MM.1S (cell line): ENCODE results near the gene FAM83G.

ENCODE experiments used
- DNase-seq: peaks from one replicate; pipeline ENCODE4 v3.0.0-alpha.2; 2015
- H2AFZ ChIP-seq: fragments of 300-600 bp; sonication (generic); 2 replicates; pipeline ENCODE4 v1.6.0; 2016; ENCODE audit warnings: antibody characterized with exemption, low read length
- H3F3A ChIP-seq: fragments of 300-600 bp; sonication (generic); 2 replicates; pipeline ENCODE4 v1.6.1; 2016; ENCODE audit warnings: mild to moderate bottlenecking, antibody characterized with exemption, low read length, moderate library complexity, mixed read lengths; ENCODE audit not compliant: insufficient read depth
- H3K27ac ChIP-seq: fragments of 300-600 bp; sonication (generic); 2 replicates; pipeline ENCODE4 v1.5.1; 2016; ENCODE audit warnings: mild to moderate bottlenecking, low read length
- H3K27me3 ChIP-seq: fragments of 300-600 bp; sonication (generic); replicated peaks from 2 replicates; pipeline ENCODE4 v1.6.0; 2016; ENCODE audit warnings: low read length; ENCODE audit not compliant: insufficient read depth
- H3K36me3 ChIP-seq: fragments of 300-600 bp; sonication (generic); replicated peaks from 2 replicates; pipeline ENCODE4 v1.6.1; 2016; ENCODE audit warnings: mild to moderate bottlenecking, low read length, mixed read lengths; ENCODE audit not compliant: insufficient read depth
- H3K4me1 ChIP-seq: fragments of 300-600 bp; sonication (generic); 2 replicates; pipeline ENCODE4 v1.6.1; 2016; ENCODE audit warnings: low read length, mixed read lengths
- H3K4me2 ChIP-seq: fragments of 300-600 bp; sonication (generic); 2 replicates; pipeline ENCODE4 v1.6.0; 2016; ENCODE audit warnings: low read depth, low read length
- H3K4me3 ChIP-seq: fragments of 300-600 bp; sonication (generic); 2 replicates; pipeline ENCODE4 v1.5.1; 2016; ENCODE audit warnings: low read length, mixed read lengths
- H3K79me2 ChIP-seq: fragments of 300-600 bp; sonication (generic); 2 replicates; pipeline ENCODE4 v1.6.1; 2016; ENCODE audit warnings: mixed run types, low read length, mixed read lengths
- H3K9ac ChIP-seq: fragments of 300-600 bp; sonication (generic); 2 replicates; pipeline ENCODE4 v1.6.1; 2016; ENCODE audit warnings: low read length, mixed read lengths
- H3K9me2 ChIP-seq: fragments of 300-600 bp; sonication (generic); replicated peaks from 2 replicates; pipeline ENCODE4 v1.6.1; 2016; ENCODE audit warnings: mild to moderate bottlenecking, low read length, mixed read lengths; ENCODE audit not compliant: insufficient read depth
- H3K9me3 ChIP-seq: fragments of 300-600 bp; sonication (generic); replicated peaks from 2 replicates; pipeline ENCODE4 v1.6.1; 2016; ENCODE audit warnings: mild to moderate bottlenecking, low read length, mixed read lengths; ENCODE audit not compliant: insufficient read depth
- H4K20me1 ChIP-seq: fragments of 300-600 bp; sonication (generic); 2 replicates; pipeline ENCODE4 v1.6.1; 2016; ENCODE audit warnings: mild to moderate bottlenecking, low read length, moderate library complexity, mixed read lengths; ENCODE audit not compliant: insufficient read depth
- EZH2 ChIP-seq: fragments of 300-600 bp; sonication (generic); optimal IDR thresholded peaks from 2 replicates; pipeline ENCODE3; 2017; ENCODE audit warnings: low read depth, mild to moderate bottlenecking, antibody characterized with exemption, low read length, mixed read lengths
- EZH2phosphoT487 ChIP-seq: fragments of 300-600 bp; sonication (generic); IDR thresholded peaks from 2 replicates; pipeline ENCODE4 v1.6.1; 2018; ENCODE audit warnings: antibody characterized with exemption, low read length
- TF ChIP-seq, protein P1 (sequence below): fragments of 300-600 bp; sonication (generic); IDR thresholded peaks from 2 replicates; pipeline ENCODE4 v1.5.1; 2016; ENCODE audit warnings: antibody characterized with exemption, low read length, mixed read lengths

The FAM83G gene

GRCh38 chr17:19006698-19007097 is 2.1 kb upstream of the FAM83G start:
- H3K4me1 ChIP-seq, result peaks cover 13% of the 10 kb centered on the region
- no peaks in the 10 kb centered on the region for H3K9me2 ChIP-seq
- TF ChIP-seq, protein P1, sequence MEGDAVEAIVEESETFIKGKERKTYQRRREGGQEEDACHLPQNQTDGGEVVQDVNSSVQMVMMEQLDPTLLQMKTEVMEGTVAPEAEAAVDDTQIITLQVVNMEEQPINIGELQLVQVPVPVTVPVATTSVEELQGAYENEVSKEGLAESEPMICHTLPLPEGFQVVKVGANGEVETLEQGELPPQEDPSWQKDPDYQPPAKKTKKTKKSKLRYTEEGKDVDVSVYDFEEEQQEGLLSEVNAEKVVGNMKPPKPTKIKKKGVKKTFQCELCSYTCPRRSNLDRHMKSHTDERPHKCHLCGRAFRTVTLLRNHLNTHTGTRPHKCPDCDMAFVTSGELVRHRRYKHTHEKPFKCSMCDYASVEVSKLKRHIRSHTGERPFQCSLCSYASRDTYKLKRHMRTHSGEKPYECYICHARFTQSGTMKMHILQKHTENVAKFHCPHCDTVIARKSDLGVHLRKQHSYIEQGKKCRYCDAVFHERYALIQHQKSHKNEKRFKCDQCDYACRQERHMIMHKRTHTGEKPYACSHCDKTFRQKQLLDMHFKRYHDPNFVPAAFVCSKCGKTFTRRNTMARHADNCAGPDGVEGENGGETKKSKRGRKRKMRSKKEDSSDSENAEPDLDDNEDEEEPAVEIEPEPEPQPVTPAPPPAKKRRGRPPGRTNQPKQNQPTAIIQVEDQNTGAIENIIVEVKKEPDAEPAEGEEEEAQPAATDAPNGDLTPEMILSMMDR, result no peak
- no peak for TF ChIP-seq EZH2
- TF ChIP-seq EZH2phosphoT487, result no peak
- no peaks in the 10 kb centered on the region; the same call in 1 of the 2 replicates for H4K20me1 ChIP-seq
- H3K36me3 ChIP-seq, result no peaks in the 10 kb centered on the region
- DNase-seq, result no peak
- H3K4me2 ChIP-seq, result no peak overlapping the region
- H2AFZ ChIP-seq, result no peak overlapping the region
- no peaks in the 10 kb centered on the region for H3K27me3 ChIP-seq
- H3K9ac ChIP-seq, result no peak overlapping the region
- H3K9me3 ChIP-seq, result no peaks in the 10 kb centered on the region
- H3K4me3 ChIP-seq, result no peak overlapping the region
- H3K27ac ChIP-seq, result no peak overlapping the region
- H3K79me2 ChIP-seq, result peaks cover 19% of the 10 kb centered on the region
- H3F3A ChIP-seq, result peaks cover 11% of the 10 kb centered on the region; the same call in 1 of the 2 replicates

- peaks cover 26% of the 10 kb centered on the region for H3K79me2 ChIP-seq
- H3K9me2 ChIP-seq, result no peaks in the 10 kb centered on the region
- H3K27ac ChIP-seq, result no peak overlapping the region
- H3K4me1 ChIP-seq, result peaks cover 13% of the 10 kb centered on the region
- H3F3A ChIP-seq, result peaks cover 11% of the 10 kb centered on the region; the same call in 1 of the 2 replicates
- DNase-seq, result no peak
- H3K27me3 ChIP-seq, result no peaks in the 10 kb centered on the region
- H3K9ac ChIP-seq, result no peak overlapping the region
- no peak overlapping the region for H2AFZ ChIP-seq
- no peak for TF ChIP-seq EZH2
- TF ChIP-seq, protein P1, result no peak
- no peak for TF ChIP-seq EZH2phosphoT487
- no peaks in the 10 kb centered on the region for H3K36me3 ChIP-seq
- H3K4me2 ChIP-seq, result no peak overlapping the region
- H4K20me1 ChIP-seq, result no peaks in the 10 kb centered on the region; the same call in 1 of the 2 replicates
- no peaks in the 10 kb centered on the region for H3K9me3 ChIP-seq
- H3K4me3 ChIP-seq, result no peak overlapping the region
Observed at GRCh38 chr17:19005789-19006430, 1.3 kb upstream of the FAM83G start.

DNA sequence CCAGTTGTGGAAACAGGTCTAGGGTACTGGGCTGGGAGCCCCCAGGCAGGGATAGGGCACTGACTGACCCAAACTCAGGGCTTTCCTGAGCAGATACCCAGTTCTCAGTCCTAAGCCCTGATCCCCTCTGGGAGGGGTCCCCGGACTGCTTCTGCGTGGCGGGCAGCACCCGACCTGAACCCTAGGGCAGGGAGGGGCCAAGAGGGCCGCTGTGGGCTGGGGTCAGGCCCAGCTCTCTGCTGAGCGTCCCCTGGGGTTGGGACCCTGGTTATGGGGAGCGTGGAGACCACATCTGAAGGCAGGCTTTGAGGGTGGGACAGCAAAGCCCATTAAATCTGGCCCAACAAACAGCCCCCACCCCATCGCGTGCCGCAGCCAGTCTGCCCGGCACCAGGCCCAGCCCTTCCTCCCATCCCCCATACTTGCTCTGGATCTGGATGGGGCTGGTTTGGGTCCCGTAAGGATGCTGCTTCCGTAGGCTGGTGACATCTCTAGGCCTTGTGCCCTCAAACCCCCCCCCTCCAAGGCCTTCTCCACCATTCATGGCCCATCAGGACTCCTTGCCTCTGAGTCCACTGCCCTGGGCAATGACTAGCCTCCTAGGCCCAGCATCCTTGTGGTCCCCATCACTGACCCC is 691 bp upstream of the FAM83G start:
- H3K36me3 ChIP-seq, result no peaks in the 10 kb centered on the region
- H3K9me3 ChIP-seq, result no peaks in the 10 kb centered on the region
- no peaks in the 10 kb centered on the region for H3K27me3 ChIP-seq
- DNase-seq, result no peak
- peak overlapping the region; percentile 40; the same call in 1 of the 2 replicates for H3K9ac ChIP-seq
- peaks cover 13% of the 10 kb centered on the region for H3K4me1 ChIP-seq
- H3K27ac ChIP-seq, result no peak overlapping the region
- H3K4me3 ChIP-seq, result peak overlapping the region; percentile 59
- H4K20me1 ChIP-seq, result no peaks in the 10 kb centered on the region; the same call in 1 of the 2 replicates
- H3K79me2 ChIP-seq, result peaks cover 26% of the 10 kb centered on the region
- no peak for TF ChIP-seq EZH2phosphoT487
- no peak for TF ChIP-seq EZH2
- TF ChIP-seq, protein P1, result no peak
- H3K4me2 ChIP-seq, result peak overlapping the region; percentile 71
- no peaks in the 10 kb centered on the region for H3K9me2 ChIP-seq
- H3F3A ChIP-seq, result peaks cover 11% of the 10 kb centered on the region; the same call in 1 of the 2 replicates
- H2AFZ ChIP-seq, result peak overlapping the region; percentile 89
